K562 (cell line): ENCODE results near the gene OST4. TPM values are rescaled to one million over a fixed set of nuclear protein-coding genes. Genes with fewer than 3 reads are reported as not detected.

Source experiments
- ATAC-seq: fragments of 200-7000 bp; cut with Tn5 transposase; 3 replicates; pipeline ENCODE4 v1.9.1; 2020; ENCODE audit warnings: moderate library complexity
- BruUV-seq: library from RNA; stranded (reverse); fragments of 400-500 nt; replicated peaks from 2 replicates; lab custom pipeline; 2021; lab: Mats Ljungman, UMichigan
- CTCF ChIA-PET: fragments of 300-600 bp; formaldehyde crosslinking; extraction: SDS; loops from one replicate; lab custom pipeline; 2021; ENCODE audit warnings: low intra/inter-chr PET ratio; lab: Yijun Ruan, JAX
- POLR2A ChIA-PET: fragments of 300-600, 350-650 bp; sonication (Branson Sonifier 250); formaldehyde crosslinking; extraction: SDS; loops from one replicate; lab custom pipeline; 2021; ENCODE audit warnings: antibody characterized with exemption, inconsistent platforms; lab: Yijun Ruan, JAX
- DNase-seq, 4 experiments: peaks; one replicate each; pipeline versions ENCODE4 v3.0.0 to v3.0.0-alpha.2; 2011 to 2018; ENCODE audit warnings: low spot score in 3 of 4, mixed read lengths in 3 of 4; ENCODE audit errors: extremely low read depth in 1 of 4
- FAIRE-seq: peaks from 2 replicates; lab custom pipeline; 2011; peaks lifted over from hg19 to GRCh38; lab: Jason Lieb, UNC
- H2AFZ ChIP-seq: 2 replicates; pipeline ENCODE4 v1.6.0; 2011; ENCODE audit warnings: low read depth, low read length, control low read depth, inconsistent platforms
- H3K27ac ChIP-seq: fragments of 200-600 bp; 3 replicates; pipeline ENCODE4 v1.8.0; 2011; ENCODE audit warnings: low read depth, mild to moderate bottlenecking, control low read depth, inconsistent platforms, low read length, moderate library complexity, mixed read lengths; ENCODE audit errors: extremely low read depth
- H3K27me3 ChIP-seq, 2 experiments: fragments of 300-600 bp in 1 of 2; 2 replicates in 1 of 2; 3 replicates in 1 of 2; pipeline versions ENCODE4 v1.6.0 to v1.8.0; 2011; ENCODE audit warnings: inconsistent platforms in 2 of 2, low read length in 2 of 2, mild to moderate bottlenecking in 1 of 2, mixed read lengths in 1 of 2, moderate library complexity in 1 of 2; ENCODE audit not compliant: control insufficient read depth in 2 of 2, insufficient read depth in 2 of 2
- H3K36me3 ChIP-seq: fragments of 300-600 bp; 3 replicates; pipeline ENCODE4 v1.8.0; 2011; ENCODE audit warnings: mild to moderate bottlenecking, low read length, inconsistent platforms; ENCODE audit not compliant: control insufficient read depth, insufficient read depth
- H3K4me1 ChIP-seq, 2 experiments: fragments of 200-600 bp in 1 of 2; replicated peaks in 1 of 2; 2 replicates in 1 of 2; 3 replicates in 1 of 2; pipeline versions ENCODE4 v1.5.1 to v1.8.0; 2011; ENCODE audit warnings: inconsistent platforms in 2 of 2, low read length in 2 of 2, mild to moderate bottlenecking in 1 of 2, mixed read lengths in 1 of 2, moderate library complexity in 1 of 2; ENCODE audit not compliant: control insufficient read depth in 2 of 2, insufficient read depth in 2 of 2
- H3K4me2 ChIP-seq: 2 replicates; pipeline ENCODE4 v1.6.1; 2011; ENCODE audit warnings: low read length, control low read depth, inconsistent platforms, mixed read lengths; ENCODE audit not compliant: insufficient read depth
- H3K4me3 ChIP-seq: fragments of 200-600 bp; sonication (generic), shearing (Covaris generic); 2 replicates; pipeline ENCODE4 v1.5.1; 2016; ENCODE audit warnings: control low read depth, inconsistent platforms
- H3K79me2 ChIP-seq: fragments of 200-600 bp; 3 replicates; pipeline ENCODE4 v1.8.0; 2011; ENCODE audit warnings: low read length, inconsistent platforms; ENCODE audit not compliant: control insufficient read depth, insufficient read depth
- H3K9ac ChIP-seq, 2 experiments: 2 replicates each; pipeline versions ENCODE4 v1.6.0 to v1.6.1; 2011; ENCODE audit warnings: low read depth in 2 of 2, low read length in 2 of 2, control low read depth in 1 of 2, inconsistent platforms in 1 of 2, mild to moderate bottlenecking in 1 of 2, mixed read lengths in 1 of 2; ENCODE audit not compliant: insufficient read depth in 1 of 2
- H3K9me1 ChIP-seq: one replicate; pipeline ENCODE4 v1.6.0; 2011; ENCODE audit warnings: inconsistent platforms, mild to moderate bottlenecking, low read length, moderate library complexity; ENCODE audit not compliant: control insufficient read depth, insufficient read depth
- H3K9me3 ChIP-seq: replicated peaks from 2 replicates; pipeline ENCODE4 v1.5.1; 2011; ENCODE audit warnings: low read depth, low read length, inconsistent platforms; ENCODE audit not compliant: control insufficient read depth, insufficient read depth
- H4K20me1 ChIP-seq: replicated peaks from 2 replicates; pipeline ENCODE4 v1.6.1; 2011; ENCODE audit warnings: low read length, inconsistent platforms, mixed read lengths; ENCODE audit not compliant: control insufficient read depth, insufficient read depth
- NKRF ChIP-seq: fragments of 450-650 bp; IDR thresholded peaks from 2 replicates; pipeline ENCODE4 v1.6.1; 2016; ENCODE audit warnings: borderline replicate concordance
- RBBP5 ChIP-seq: fragments of 200-600 bp; sonication (generic); IDR thresholded peaks from 2 replicates; pipeline ENCODE4 v1.6.1; 2012; ENCODE audit warnings: borderline replicate concordance, mild to moderate bottlenecking, low read length, control low read depth, inconsistent platforms; ENCODE audit not compliant: insufficient read depth, poor library complexity, severe bottlenecking
- SIN3A ChIP-seq, 2 experiments: fragments of 150-350 bp in 1 of 2; IDR thresholded peaks; 2 replicates each; pipeline ENCODE4 v1.6.1; 2011 to 2016; ENCODE audit warnings: borderline replicate concordance in 2 of 2, low read depth in 2 of 2, low read length in 2 of 2, mild to moderate bottlenecking in 2 of 2, moderate library complexity in 2 of 2; ENCODE audit not compliant: control insufficient read depth in 1 of 2
- ZBTB11 ChIP-seq, 3 experiments: fragments of 200-800 bp in 1 of 3; fragments of 250-450 bp in 1 of 3; fragments of 450-650 bp in 1 of 3; sonication (Bioruptor Pico) in 1 of 3; sonication (Bioruptor generic) in 1 of 3; formaldehyde crosslinking in 1 of 3; IDR thresholded peaks; 2 replicates each; pipeline versions ENCODE4 v1.6.1 to v1.8.0; 2016 to 2022; ENCODE audit warnings: mild to moderate bottlenecking in 2 of 3, missing genetic modification characterization in 2 of 3, missing compliant biosample characterization in 1 of 3, moderate library complexity in 1 of 3
- ZNF133 ChIP-seq: fragments of 250-450 bp; sonication (Bioruptor Pico); IDR thresholded peaks from 2 replicates; pipeline ENCODE4 v1.4.0; 2020; ENCODE audit warnings: mild to moderate bottlenecking
- ZNF764 ChIP-seq: fragments of 250-450 bp; sonication (Bioruptor Pico); IDR thresholded peaks from 2 replicates; pipeline ENCODE4 v1.4.0; 2020; ENCODE audit warnings: low read depth, mild to moderate bottlenecking, moderate library complexity
- WGBS: fragments of 100-300 bp; shearing (Covaris generic); methylation state at CpG from one replicate; pipeline ENCODE4 v1.1.6; 2016; ENCODE audit warnings: low coverage, mixed read lengths; ENCODE audit not compliant: insufficient coverage; ENCODE audit errors: missing lambda C conversion rate; 5-methylcytosine and 5-hydroxymethylcytosine counted together
- in situ Hi-C: fragments of 300-500 bp; cut with MboI; formaldehyde crosslinking; loops from 4 replicates; pipeline ENCODE4 v1.15.0; 2018; ENCODE audit warnings: inconsistent platforms, mixed read lengths
- intact Hi-C: fragments of 100-400 bp; cut with micrococcal nuclease; formaldehyde crosslinking; loops from 2 replicates; pipeline ENCODE4 v1.14.2; 2022
- polyA plus RNA-seq, 8 experiments: library from polyadenylated mRNA; depleted of rRNA in 4 of 8; stranded (reverse) in 5 of 8; unstranded in 3 of 8; fragments of >200 nt; fragmentation: Nextera tagmentation in 2 of 8; fragmentation: Illumina TruSeq in 1 of 8; extraction: Ambion mirVana in 2 of 8; extraction: Trizol in 1 of 8; gene quantifications; 2 replicates each; pipeline versions ENCODE4 v1.2.1 to v1.2.3, GENCODE V29; 2011 to 2014; ENCODE audit warnings: inconsistent platforms in 1 of 8, missing spikeins in 1 of 8
- total RNA-seq, 7 experiments: library from RNA; depleted of rRNA in 6 of 7; stranded (reverse); fragments of >200 nt in 6 of 7; fragmentation: Illumina TruSeq in 2 of 7; extraction: Trizol in 2 of 7; gene quantifications; 2 replicates each; pipeline versions ENCODE4 v1.2.1 to v1.2.3, GENCODE V29; 2011 to 2021; ENCODE audit warnings: low replicate concordance in 1 of 7
- TF ChIP-seq, protein P1 (sequence below): sonication (generic); formaldehyde crosslinking; IDR thresholded peaks from 2 replicates; pipeline ENCODE4 v1.8.0; 2022; ENCODE audit warnings: mild to moderate bottlenecking, missing genetic modification reagents

The OST4 gene
- total and polyA plus RNA-seq, 9 of the 15 experiments (the other 6 are each of a cell fraction or from before 2014, with no cell fraction given): 186 to 1,155 (median 355) TPM

- H3K9me1 ChIP-seq: no peaks in the 10 kb centered on the region
- peaks cover 10% of the 10 kb centered on the region; the same call in 1 of the 3 replicates for H3K79me2 ChIP-seq
- DNase-seq (peak; percentile 42 to 76 (median 60)), FAIRE-seq (peak; percentile 71), ATAC-seq (peak; percentile 4; the same call in 2 of the 3 replicates)
- ChIA-PET POLR2A (interaction anchor here (0.5 to 2.1 kb wide), 10 partner anchors 10 to 293 kb away, joined by 3 to 5 read pairs (median 3); no protein-coding TSS in a partner anchor), CTCF (interaction anchor here (0.8 to 2.5 kb wide), 6 partner anchors 35 to 217 kb away, joined by 3 to 22 read pairs (median 4); no protein-coding TSS in a partner anchor)
- peaks cover 48 to 66% of the 10 kb centered on the region in 2 experiments for H3K4me1 ChIP-seq
- H3K36me3 ChIP-seq: no peaks in the 10 kb centered on the region
- peak within 1 kb of the TSS; percentile 85 for H3K27ac ChIP-seq
- in situ Hi-C loops (loop anchor here (5.0 kb wide), 1 partner anchor 125 kb away; no protein-coding TSS in a partner anchor), intact Hi-C loops (loop anchor here (1.0 kb wide), 1 partner anchor 67 kb away; no protein-coding TSS in a partner anchor)
- no peaks in the 10 kb centered on the region for H3K27me3 ChIP-seq
- H3K4me3 ChIP-seq: peak within 1 kb of the TSS; percentile 57
- no peaks in the 10 kb centered on the region for H3K9me3 ChIP-seq
- 19% methylated on average over 36 of the region's 54 CpGs for WGBS
- peak within 1 kb of the TSS; percentile 81 to 95 for H3K9ac ChIP-seq
- H3K4me2 ChIP-seq: peak within 1 kb of the TSS; percentile 89
- BruUV-seq: TSS peak; percentile 51
- peak within 1 kb of the TSS; percentile 93 for H2AFZ ChIP-seq
- no peaks in the 10 kb centered on the region for H4K20me1 ChIP-seq
- TF ChIP-seq, protein P1, sequence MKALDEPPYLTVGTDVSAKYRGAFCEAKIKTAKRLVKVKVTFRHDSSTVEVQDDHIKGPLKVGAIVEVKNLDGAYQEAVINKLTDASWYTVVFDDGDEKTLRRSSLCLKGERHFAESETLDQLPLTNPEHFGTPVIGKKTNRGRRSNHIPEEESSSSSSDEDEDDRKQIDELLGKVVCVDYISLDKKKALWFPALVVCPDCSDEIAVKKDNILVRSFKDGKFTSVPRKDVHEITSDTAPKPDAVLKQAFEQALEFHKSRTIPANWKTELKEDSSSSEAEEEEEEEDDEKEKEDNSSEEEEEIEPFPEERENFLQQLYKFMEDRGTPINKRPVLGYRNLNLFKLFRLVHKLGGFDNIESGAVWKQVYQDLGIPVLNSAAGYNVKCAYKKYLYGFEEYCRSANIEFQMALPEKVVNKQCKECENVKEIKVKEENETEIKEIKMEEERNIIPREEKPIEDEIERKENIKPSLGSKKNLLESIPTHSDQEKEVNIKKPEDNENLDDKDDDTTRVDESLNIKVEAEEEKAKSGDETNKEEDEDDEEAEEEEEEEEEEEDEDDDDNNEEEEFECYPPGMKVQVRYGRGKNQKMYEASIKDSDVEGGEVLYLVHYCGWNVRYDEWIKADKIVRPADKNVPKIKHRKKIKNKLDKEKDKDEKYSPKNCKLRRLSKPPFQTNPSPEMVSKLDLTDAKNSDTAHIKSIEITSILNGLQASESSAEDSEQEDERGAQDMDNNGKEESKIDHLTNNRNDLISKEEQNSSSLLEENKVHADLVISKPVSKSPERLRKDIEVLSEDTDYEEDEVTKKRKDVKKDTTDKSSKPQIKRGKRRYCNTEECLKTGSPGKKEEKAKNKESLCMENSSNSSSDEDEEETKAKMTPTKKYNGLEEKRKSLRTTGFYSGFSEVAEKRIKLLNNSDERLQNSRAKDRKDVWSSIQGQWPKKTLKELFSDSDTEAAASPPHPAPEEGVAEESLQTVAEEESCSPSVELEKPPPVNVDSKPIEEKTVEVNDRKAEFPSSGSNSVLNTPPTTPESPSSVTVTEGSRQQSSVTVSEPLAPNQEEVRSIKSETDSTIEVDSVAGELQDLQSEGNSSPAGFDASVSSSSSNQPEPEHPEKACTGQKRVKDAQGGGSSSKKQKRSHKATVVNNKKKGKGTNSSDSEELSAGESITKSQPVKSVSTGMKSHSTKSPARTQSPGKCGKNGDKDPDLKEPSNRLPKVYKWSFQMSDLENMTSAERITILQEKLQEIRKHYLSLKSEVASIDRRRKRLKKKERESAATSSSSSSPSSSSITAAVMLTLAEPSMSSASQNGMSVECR: peak; percentile 67; the same call in 1 of the 2 replicates
- TF ChIP-seq ZNF133 (CRISPR knock-in tag) (0 out of 2 replicates have a peak, but pooled peaks have one; percentile 27), NKRF (0 out of 2 replicates have a peak, but pooled peaks have one; percentile 22), ZNF764 (CRISPR knock-in tag) (peak; percentile 60; the same call in 1 of the 2 replicates), ZBTB11 (CRISPR knock-in tag; IDR thresholded peaks at IDR 0.05) (no peak), RBBP5 (peak; percentile 51), SIN3A (IDR thresholded peaks at IDR 0.05; ENCODE audit: borderline replicate concordance in 2 of 2, control insufficient read depth in 1 of 2, low read depth in 2 of 2, low read length in 2 of 2) (peak in 1 of 2 experiments; percentile 82; a peak in 2 of 4 replicates)
These were observed 15.5 kb upstream of the OST4 start, which contains the start of gene KHK for GRCh38 chr2:27086724-27087593. TSS of gene KHK (plus strand) at chr2:27086772. CDS start at chr2:27087260, 488 bp downstream.
